ENCODE data around the gene ERCC6.

The ERCC6 gene

GRCh38 chr10:49538381-49539319 lies at the start of gene ERCC6:
Gene ERCC6, minus strand, starts transcription at chr10:49539121.
- peak; percentile 94 for DNase-seq

GRCh38 chr10:49587981-49588380 lies 49.1 kb upstream of the ERCC6 start:
- DNase-seq = no peak

- DNase-seq = no peak
Observed at GRCh38 chr10:49585387-49585786, 46.5 kb upstream of the ERCC6 start.

- DNase-seq = no peak
Observed at GRCh38 chr10:49579621-49580020, 40.7 kb upstream of the ERCC6 start.

- DNase-seq = no peak
Observed at GRCh38 chr10:49578392-49578791, 39.5 kb upstream of the ERCC6 start.

GRCh38 chr10:49577182-49577925 lies 38.4 kb upstream of the ERCC6 start:
- no peak for DNase-seq

- DNase-seq = no peak
Observed at GRCh38 chr10:49575489-49576072, 36.7 kb upstream of the ERCC6 start.

- peak; percentile 52 for DNase-seq
Observed at GRCh38 chr10:49572594-49573114, 33.7 kb upstream of the ERCC6 start.

GRCh38 chr10:49571388-49571787 lies 32.5 kb upstream of the ERCC6 start:
- no peak for DNase-seq

- no peak for DNase-seq
Observed at GRCh38 chr10:49569031-49569631, 30.2 kb upstream of the ERCC6 start.

GRCh38 chr10:49568235-49568634 lies 29.3 kb upstream of the ERCC6 start:
- DNase-seq = no peak

- no peak for DNase-seq
Observed at GRCh38 chr10:49567810-49568209, 28.9 kb upstream of the ERCC6 start.

GRCh38 chr10:49564461-49565009 lies 25.6 kb upstream of the ERCC6 start:
- no peak for DNase-seq

GRCh38 chr10:49562893-49563292 lies 24.0 kb upstream of the ERCC6 start:
- DNase-seq = no peak

GRCh38 chr10:49560526-49560925 lies 21.6 kb upstream of the ERCC6 start:
- DNase-seq = no peak

GRCh38 chr10:49559476-49559875 lies 20.6 kb upstream of the ERCC6 start:
- no peak for DNase-seq

- DNase-seq = no peak
Observed at GRCh38 chr10:49558190-49558589, 19.3 kb upstream of the ERCC6 start.

- no peak for DNase-seq
Observed at GRCh38 chr10:49557681-49558080, 18.8 kb upstream of the ERCC6 start.

GRCh38 chr10:49556723-49557122 lies 17.8 kb upstream of the ERCC6 start:
- DNase-seq = no peak

- no peak for DNase-seq
Observed at GRCh38 chr10:49552277-49552676, 13.4 kb upstream of the ERCC6 start.

- no peak for DNase-seq
Observed at GRCh38 chr10:49550563-49550962, 11.6 kb upstream of the ERCC6 start.

- no peak for DNase-seq
Observed at GRCh38 chr10:49549640-49550346, 10.9 kb upstream of the ERCC6 start.

All from NCI-H69 (cell line).